Medulla oblongata (tissue), 1 donor: Measurements from ENCODE around the gene PRRG1.
"Not testable (repeated sequence)": the region's sequence is repeated elsewhere in the genome, so short reads cannot be mapped to it uniquely, and the experiment has no call there.

Source experiments
- DNase-seq: peaks from one replicate; pipeline ENCODE4 v3.0.0-alpha.2; 2015; ENCODE audit errors: extremely low spot score

PRRG1 gene

GRCh38 chrX:37349221-37350033 lies at the start of gene PRRG1:
Gene PRRG1, plus strand, starts transcription at chrX:37349364. Its CDS starts 56,886 bp downstream, at chrX:37406250.
- DNase-seq: peak; percentile 80

- peak; percentile 25 for DNase-seq
These were observed 46.6 kb upstream of the PRRG1 start for GRCh38 chrX:37302569-37302968.

- DNase-seq: not testable (repeated sequence)
These were observed 43.9 kb upstream of the PRRG1 start for GRCh38 chrX:37305238-37305637.

- DNase-seq: no peak
These were observed 34.6 kb upstream of the PRRG1 start for GRCh38 chrX:37314531-37314930.

- DNase-seq: no peak
These were observed 33.5 kb upstream of the PRRG1 start for GRCh38 chrX:37315511-37316248.

- no peak for DNase-seq
These were observed 28.5 kb upstream of the PRRG1 start for GRCh38 chrX:37320541-37321203.

GRCh38 chrX:37330642-37331041 lies 18.5 kb upstream of the PRRG1 start:
- DNase-seq: no peak

GRCh38 chrX:37331546-37331945 lies 17.6 kb upstream of the PRRG1 start:
- DNase-seq: peak; percentile 42

GRCh38 chrX:37332055-37332454 lies 17.1 kb upstream of the PRRG1 start:
- no peak for DNase-seq

GRCh38 chrX:37332987-37333658 lies 16.0 kb upstream of the PRRG1 start:
- no peak for DNase-seq

GRCh38 chrX:37347420-37347819 lies 1.7 kb upstream of the PRRG1 start:
- no peak for DNase-seq

- DNase-seq: peak; percentile 32
These were observed 763 bp upstream of the PRRG1 start for GRCh38 chrX:37348231-37348970.

- DNase-seq: no peak
These were observed 268 bp upstream of the PRRG1 start for GRCh38 chrX:37348971-37349220.

- DNase-seq: peak; percentile 54
These were observed 836 bp downstream of the PRRG1 start for GRCh38 chrX:37350034-37350365.

- DNase-seq: no peak
These were observed 4.5 kb downstream of the PRRG1 start for GRCh38 chrX:37353646-37354045.

GRCh38 chrX:37357436-37357835 lies 8.3 kb downstream of the PRRG1 start:
- DNase-seq: no peak

GRCh38 chrX:37361596-37361995 lies 12.4 kb downstream of the PRRG1 start:
- no peak for DNase-seq

- no peak for DNase-seq
These were observed 15.5 kb downstream of the PRRG1 start for GRCh38 chrX:37364666-37365065.

- DNase-seq: no peak
These were observed 18.8 kb downstream of the PRRG1 start for GRCh38 chrX:37367946-37368345.

- DNase-seq: no peak
These were observed 21.5 kb downstream of the PRRG1 start for GRCh38 chrX:37370499-37371141.

GRCh38 chrX:37371578-37371991 lies 22.4 kb downstream of the PRRG1 start:
- DNase-seq: no peak
